Skin of body (tissue), 2 donors: ENCODE results near the gene PADI4. TPM values are rescaled to one million over a fixed set of nuclear protein-coding genes. Genes with fewer than 3 reads are reported as not detected.

Source experiments
- DNase-seq: peaks from one replicate; lab custom pipeline; 2025; lab: John Stamatoyannopoulos, UW
- total RNA-seq: library from RNA; depleted of rRNA; stranded (reverse); fragments of >200 nt; gene quantifications from one replicate; pipeline ENCODE4 v1.2.3, GENCODE V29; 2014

Gene PADI4
- total RNA-seq, 1 donor from 2014 or later: 10.4 TPM

GRCh38 chr1:17281775-17282181 is 26.2 kb upstream of the PADI4 start:
- DNase-seq: no peak

DNA sequence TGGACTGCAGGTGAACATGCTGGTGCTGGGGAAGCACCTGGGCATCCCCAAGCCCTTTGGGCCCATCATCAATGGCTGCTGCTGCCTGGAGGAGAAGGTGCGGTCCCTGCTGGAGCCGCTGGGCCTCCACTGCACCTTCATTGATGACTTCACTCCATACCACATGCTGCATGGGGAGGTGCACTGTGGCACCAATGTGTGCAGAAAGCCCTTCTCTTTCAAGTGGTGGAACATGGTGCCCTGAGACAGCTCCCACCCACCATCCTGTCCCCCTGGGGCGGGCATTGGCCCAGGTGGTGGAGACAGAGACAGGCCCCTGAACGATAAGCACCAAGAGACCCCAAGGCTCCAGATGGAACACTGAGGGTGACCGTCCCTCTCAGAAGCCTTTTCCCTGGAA is 25.2 kb upstream of the PADI4 start:
- no peak for DNase-seq

DNA sequence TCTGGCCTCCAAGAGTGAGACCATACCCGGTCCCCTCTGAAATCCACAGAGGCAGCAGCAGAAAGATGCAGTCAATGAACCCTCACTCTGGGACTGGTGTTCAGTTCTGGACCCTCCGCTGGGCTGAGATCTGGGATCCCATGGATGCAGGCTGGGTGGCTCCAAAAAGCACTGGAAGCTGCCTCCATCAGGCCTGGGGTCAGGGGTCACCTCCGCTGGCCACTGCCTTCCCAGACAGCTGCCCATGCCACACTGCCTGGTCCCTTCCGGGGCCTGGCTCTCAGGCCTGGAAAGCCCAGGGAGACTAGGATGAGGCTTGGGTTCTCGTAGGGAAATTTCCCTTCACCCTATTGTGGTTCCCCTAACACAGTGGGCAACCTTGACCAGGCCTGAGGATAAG is 21.4 kb upstream of the PADI4 start:
- DNase-seq: no peak

GRCh38 chr1:17287130-17287776 is 20.7 kb upstream of the PADI4 start:
- no peak for DNase-seq

DNA sequence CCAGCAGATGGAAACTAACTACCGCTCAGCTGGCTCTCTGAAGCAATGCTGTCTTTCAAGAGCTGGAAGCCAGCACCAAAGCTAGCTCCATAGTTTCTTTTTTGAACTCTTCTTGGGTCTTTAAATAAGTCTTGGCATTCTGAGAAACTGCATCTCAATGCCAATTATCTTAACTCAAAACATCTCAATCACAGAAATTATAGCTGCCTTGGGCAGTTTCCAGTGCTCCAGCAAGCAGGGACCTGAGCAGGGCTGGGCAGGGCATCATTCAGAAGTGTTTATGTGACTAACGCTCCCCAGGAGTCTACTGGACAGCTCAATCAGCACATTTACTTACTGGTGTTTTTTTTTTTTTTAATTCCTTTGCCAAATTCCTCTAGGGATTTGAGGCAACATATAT is 18.3 kb upstream of the PADI4 start:
- peak; percentile 10 for DNase-seq

GRCh38 chr1:17290553-17290952 is 17.4 kb upstream of the PADI4 start:
- no peak for DNase-seq

DNA sequence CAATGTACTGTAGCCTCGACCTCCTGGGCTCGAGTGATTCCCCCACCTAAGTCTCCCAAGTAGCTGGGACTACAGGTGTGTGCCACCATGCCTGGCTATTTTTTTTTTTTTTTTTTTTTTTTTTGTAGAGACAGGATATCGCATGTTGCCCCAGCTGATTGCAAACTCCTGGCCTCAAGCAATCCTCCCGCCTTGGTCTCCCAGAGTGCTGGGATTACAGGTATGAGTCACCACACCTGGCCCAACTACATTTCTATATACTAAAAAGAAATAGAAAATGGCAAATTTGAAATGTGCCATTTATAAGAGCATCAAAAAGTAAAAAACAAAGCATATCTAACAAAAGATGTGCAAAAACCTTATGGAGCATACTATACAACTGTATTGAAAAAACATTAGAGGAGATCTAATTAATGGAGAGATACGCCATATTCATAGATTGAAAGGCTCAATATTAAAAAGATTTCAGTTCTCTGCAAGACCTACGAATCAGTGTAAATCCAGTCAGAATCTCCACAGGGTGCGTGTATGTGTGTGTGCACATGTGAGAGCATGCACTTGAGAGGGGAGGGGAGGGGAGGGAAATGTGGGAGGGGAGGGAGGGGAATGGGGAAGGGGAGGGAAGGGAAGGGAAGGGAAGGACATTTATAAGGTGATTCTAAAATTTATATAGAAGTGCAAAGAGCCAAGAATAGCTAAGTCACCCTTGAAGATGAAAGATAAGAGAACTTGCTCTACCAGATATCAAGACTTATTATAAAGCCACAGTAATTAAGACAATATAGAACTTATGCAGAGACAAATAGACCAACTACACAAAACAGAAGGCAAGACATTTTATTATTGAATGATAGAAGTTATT is 15.5 kb upstream of the PADI4 start:
- DNase-seq: no peak

DNA sequence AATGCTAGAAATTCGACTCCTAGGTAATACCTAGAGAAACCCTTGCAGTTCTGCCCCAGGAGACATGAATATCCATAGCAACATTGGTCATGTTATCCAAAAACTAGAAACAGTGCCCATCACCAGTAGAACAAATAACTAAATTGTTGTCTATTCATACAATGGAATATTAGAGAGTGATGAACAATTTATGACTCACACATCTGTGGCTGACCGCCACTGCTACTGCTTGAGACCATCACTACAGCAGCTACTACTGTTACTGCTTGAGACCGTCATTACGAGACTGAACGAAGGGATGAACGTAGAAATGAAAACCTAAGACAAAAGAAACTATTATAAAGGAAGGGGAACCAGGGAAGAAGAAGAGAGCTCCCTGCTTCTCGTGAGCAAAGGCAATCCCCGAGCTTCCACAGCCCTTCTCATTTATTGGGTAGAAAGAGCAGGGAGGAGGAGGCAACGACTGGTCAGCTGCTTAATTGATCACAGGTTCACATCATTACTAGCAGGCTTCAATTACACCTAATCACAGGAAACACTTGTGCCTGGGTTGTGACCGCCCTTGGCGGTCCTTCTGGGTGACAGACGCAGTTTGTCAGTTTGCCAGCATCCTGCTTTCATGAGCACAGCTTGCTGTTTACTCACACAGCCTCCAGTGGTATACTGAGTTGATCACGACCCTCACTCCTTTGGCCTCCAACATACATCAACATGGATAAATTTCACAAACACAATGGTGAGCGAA is 14.1 kb upstream of the PADI4 start:
- no peak for DNase-seq

DNA sequence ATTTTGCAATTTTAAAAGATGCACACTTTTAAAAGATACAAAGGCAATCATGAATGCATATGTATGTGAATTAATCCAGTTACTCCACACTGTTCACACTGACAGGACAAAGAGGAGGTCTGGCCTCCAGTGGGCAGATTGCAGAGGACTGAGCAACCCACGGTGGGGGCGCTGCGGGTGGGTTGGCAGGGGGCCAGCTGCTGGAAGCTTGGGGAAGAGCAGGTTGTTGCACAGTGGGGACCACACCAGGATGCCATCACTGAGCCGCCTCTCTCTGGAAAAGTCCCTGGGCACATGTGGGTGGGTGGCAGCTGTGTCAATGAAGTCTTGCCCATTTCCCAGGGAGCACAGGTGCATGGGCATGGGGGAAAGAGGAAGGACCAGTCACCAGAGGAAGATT is 12.7 kb upstream of the PADI4 start:
- DNase-seq: no peak

DNA sequence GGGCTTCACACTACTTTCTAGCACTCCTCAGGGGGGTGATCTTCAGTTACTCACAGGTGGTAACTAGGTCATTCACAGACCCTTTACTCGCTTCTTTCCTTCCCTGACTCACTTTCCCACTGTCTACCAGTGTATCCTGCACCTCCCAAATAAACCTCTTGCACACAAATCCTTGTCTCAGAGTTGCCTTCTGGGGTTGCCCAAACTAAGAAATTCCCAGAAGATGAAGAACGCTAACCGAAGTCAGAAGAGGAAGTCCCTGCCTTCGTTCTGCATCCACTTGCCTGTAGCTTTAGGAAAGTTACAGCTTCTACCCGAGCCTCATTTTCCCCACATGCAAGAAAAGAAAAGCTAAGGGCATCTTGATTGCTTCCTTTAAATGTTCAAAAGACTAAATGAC is 11.9 kb upstream of the PADI4 start:
- no peak for DNase-seq

DNA sequence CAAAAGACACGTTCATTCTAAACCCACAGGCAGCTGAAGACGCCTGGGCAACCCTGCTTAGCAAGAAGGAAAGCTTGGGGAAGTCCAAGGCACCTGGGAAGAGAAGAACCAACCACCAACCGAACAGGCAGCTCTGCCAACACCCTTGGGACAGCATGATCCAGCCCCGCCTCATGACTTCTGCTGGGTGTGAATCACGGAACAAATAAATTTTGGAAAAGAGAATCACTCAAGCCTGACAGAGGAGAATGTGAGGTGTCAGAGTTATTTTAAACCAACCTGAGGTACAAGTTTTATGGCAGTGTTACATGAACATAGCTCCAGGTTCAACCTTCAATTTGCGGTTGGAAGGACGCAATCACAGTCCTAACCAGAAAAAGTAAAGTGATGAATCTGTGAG is 10.0 kb upstream of the PADI4 start:
- DNase-seq: no peak

DNA sequence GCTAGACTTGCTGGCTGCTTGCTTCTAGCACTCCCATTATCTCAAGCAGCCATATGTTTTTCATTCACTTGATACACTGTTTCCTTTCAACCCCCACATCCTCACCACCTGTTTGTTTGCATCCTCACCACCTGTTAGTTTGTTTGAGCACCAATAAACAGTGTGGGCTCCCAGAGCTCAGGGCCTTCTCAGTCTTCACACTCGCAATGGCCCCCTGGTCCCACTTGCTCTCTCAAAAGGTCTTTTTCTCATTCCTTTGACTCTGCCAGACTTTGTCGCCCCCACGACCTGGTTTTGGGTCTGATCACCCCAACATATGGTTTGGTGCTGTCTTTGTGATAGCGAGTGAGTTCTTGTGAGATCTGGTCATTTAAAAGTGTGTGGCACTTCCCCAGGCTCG is 6.2 kb upstream of the PADI4 start:
- DNase-seq: no peak

- no peak for DNase-seq
Measured at GRCh38 chr1:17304151-17304825, 3.7 kb upstream of the PADI4 start.

GRCh38 chr1:17304826-17305175 is 3.2 kb upstream of the PADI4 start:
- DNase-seq: no peak

GRCh38 chr1:17305576-17306095 is 2.4 kb upstream of the PADI4 start:
- no peak for DNase-seq

DNA sequence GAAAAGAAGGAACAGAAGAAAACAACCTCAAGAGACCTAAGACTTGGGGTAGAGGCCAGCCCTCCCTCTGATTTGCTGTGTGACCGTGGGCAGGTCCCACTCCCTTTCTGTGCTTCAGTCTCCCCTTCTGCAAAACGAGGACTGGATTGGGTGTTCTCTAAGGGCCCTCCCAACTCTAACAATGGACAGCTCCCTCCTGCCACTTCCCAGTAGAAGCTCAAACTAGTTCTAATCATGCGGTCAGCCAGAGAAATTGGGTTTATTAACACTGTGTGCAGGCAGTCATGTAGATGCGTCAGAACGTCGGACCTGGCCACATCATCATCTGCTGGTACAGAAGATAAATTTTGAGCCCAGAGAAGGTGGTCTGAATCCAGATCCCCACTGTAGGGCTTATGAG is 1.6 kb upstream of the PADI4 start:
- no peak for DNase-seq

- DNase-seq: no peak
Measured at GRCh38 chr1:17306921-17307320, 1.1 kb upstream of the PADI4 start.

GRCh38 chr1:17307329-17307728 is 668 bp upstream of the PADI4 start:
- no peak for DNase-seq

DNA sequence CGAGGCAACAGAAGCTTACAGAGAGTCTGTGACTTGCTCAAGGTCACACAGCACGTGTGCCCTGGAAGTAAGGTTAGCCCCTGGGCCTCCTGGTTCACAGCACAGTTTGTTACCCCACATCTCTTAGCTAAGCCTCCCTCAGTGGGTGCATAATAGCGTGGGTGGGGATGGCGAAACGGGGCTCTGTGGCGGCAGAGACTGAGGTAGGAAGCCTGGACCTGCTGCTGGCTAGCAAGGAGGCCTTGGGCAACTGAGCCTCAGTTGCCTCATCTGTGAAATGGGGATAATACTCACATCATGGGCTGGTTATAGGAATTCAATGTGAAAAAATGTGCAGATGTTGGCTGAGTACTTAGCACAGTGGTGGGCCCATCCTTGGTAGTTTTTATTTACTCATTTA is 596 bp downstream of the PADI4 start:
- no peak for DNase-seq

GRCh38 chr1:17309426-17310067 is 1.6 kb downstream of the PADI4 start:
- DNase-seq: no peak

- no peak for DNase-seq
Measured at GRCh38 chr1:17310068-17310640, 2.2 kb downstream of the PADI4 start.
